Activated naive CD4-positive, alpha-beta T cell treated with anti-CD3 and anti-CD28 coated beads, Interleukin-2, amount 50 U/mL, for 72 hours (primary cell): ENCODE measurements around the gene SLC22A23. TPM values are rescaled to one million over a fixed set of nuclear protein-coding genes. Genes with fewer than 3 reads are reported as not detected.

Source experiments
- ATAC-seq, 2 donors: fragments of 150-1000 bp; cut with Tn5 transposase; 2 replicates each; pipeline ENCODE4 v1.10.0; 2021; ENCODE audit warnings: mild to moderate bottlenecking in 2 of 2, moderate library complexity in 2 of 2
- DNase-seq, 2 donors: peaks; one replicate each; pipeline ENCODE4 v3.0.0; 2021 to 2022; ENCODE audit warnings: low spot score in 2 of 2
- H3K27ac Mint-ChIP-seq, 2 donors: one replicate each; pipeline ENCODE4 v1.8.0; 2022; ENCODE audit warnings: mild to moderate bottlenecking in 2 of 2, mixed read lengths in 2 of 2
- H3K36me3 Mint-ChIP-seq, 2 donors: one replicate each; pipeline ENCODE4 v1.8.0; 2022; ENCODE audit warnings: mixed read lengths in 2 of 2
- H3K9me3 Mint-ChIP-seq, 2 donors: one replicate each; pipeline ENCODE4 v1.8.0; 2022; ENCODE audit warnings: mixed read lengths in 2 of 2
- total RNA-seq, 2 donors: library from RNA; stranded (reverse); gene quantifications; one replicate each; pipeline ENCODE4 v1.2.3, GENCODE V29; 2022

The SLC22A23 gene
- total RNA-seq, 2 donors from 2014 or later, result 0.27 to 0.72 TPM

GRCh38 chr6:3432416-3432815 is 24.4 kb downstream of the SLC22A23 start:
- H3K27ac Mint-ChIP-seq, result no peak overlapping the region
- no peaks in the 10 kb centered on the region for H3K36me3 Mint-ChIP-seq
- no peak for DNase-seq
- ATAC-seq, result no peak
- H3K9me3 Mint-ChIP-seq, result no peaks in the 10 kb centered on the region

GRCh38 chr6:3431994-3432393 is 24.9 kb downstream of the SLC22A23 start:
- ATAC-seq (no peak), DNase-seq (no peak)
- no peaks in the 10 kb centered on the region for H3K36me3 Mint-ChIP-seq
- no peaks in the 10 kb centered on the region for H3K9me3 Mint-ChIP-seq
- no peak overlapping the region for H3K27ac Mint-ChIP-seq

- DNase-seq (no peak), ATAC-seq (no peak)
- Mint-ChIP-seq H3K9me3 (no peaks in the 10 kb centered on the region), H3K27ac (no peak overlapping the region), H3K36me3 (no peaks in the 10 kb centered on the region)
Measured at GRCh38 chr6:3429211-3429610, 27.6 kb downstream of the SLC22A23 start.

GRCh38 chr6:3428700-3429099 is 28.1 kb downstream of the SLC22A23 start:
- ATAC-seq (no peak), DNase-seq (no peak)
- H3K36me3 Mint-ChIP-seq, result no peaks in the 10 kb centered on the region
- H3K27ac Mint-ChIP-seq, result no peak overlapping the region
- H3K9me3 Mint-ChIP-seq, result no peaks in the 10 kb centered on the region

GRCh38 chr6:3428247-3428646 is 28.6 kb downstream of the SLC22A23 start:
- DNase-seq, result no peak
- no peak overlapping the region for H3K27ac Mint-ChIP-seq
- ATAC-seq, result no peak
- H3K36me3 Mint-ChIP-seq, result no peaks in the 10 kb centered on the region
- no peaks in the 10 kb centered on the region for H3K9me3 Mint-ChIP-seq

- no peak for ATAC-seq
- Mint-ChIP-seq H3K36me3 (no peaks in the 10 kb centered on the region), H3K9me3 (no peaks in the 10 kb centered on the region), H3K27ac (no peak overlapping the region)
- no peak for DNase-seq
Measured at GRCh38 chr6:3427687-3428085, 29.2 kb downstream of the SLC22A23 start.

- Mint-ChIP-seq H3K9me3 (no peaks in the 10 kb centered on the region), H3K36me3 (no peaks in the 10 kb centered on the region), H3K27ac (no peak overlapping the region)
- DNase-seq, result no peak
- ATAC-seq, result no peak
Measured at GRCh38 chr6:3426927-3427686, 29.7 kb downstream of the SLC22A23 start.

- Mint-ChIP-seq H3K36me3 (no peaks in the 10 kb centered on the region), H3K9me3 (no peaks in the 10 kb centered on the region), H3K27ac (no peak overlapping the region)
- ATAC-seq, result no peak
- DNase-seq, result no peak
Measured at GRCh38 chr6:3426091-3426926, 30.5 kb downstream of the SLC22A23 start.

GRCh38 chr6:3425574-3425973 is 31.3 kb downstream of the SLC22A23 start:
- no peak for ATAC-seq
- H3K27ac Mint-ChIP-seq, result no peak overlapping the region
- no peaks in the 10 kb centered on the region for H3K9me3 Mint-ChIP-seq
- no peaks in the 10 kb centered on the region for H3K36me3 Mint-ChIP-seq
- DNase-seq, result no peak

- Mint-ChIP-seq H3K27ac (peak overlapping the region in 1 of 2 donors; percentile 22), H3K9me3 (no peaks in the 10 kb centered on the region), H3K36me3 (no peaks in the 10 kb centered on the region)
- DNase-seq (no peak), ATAC-seq (no peak)
Measured at GRCh38 chr6:3424185-3424927, 32.5 kb downstream of the SLC22A23 start.

- ATAC-seq, result no peak
Measured at GRCh38 chr6:3423439-3424184, 33.2 kb downstream of the SLC22A23 start.

GRCh38 chr6:3422435-3423070 is 34.3 kb downstream of the SLC22A23 start:
- no peaks in the 10 kb centered on the region for H3K36me3 Mint-ChIP-seq
- no peak overlapping the region for H3K27ac Mint-ChIP-seq
- DNase-seq, result no peak
- ATAC-seq, result no peak
- no peaks in the 10 kb centered on the region for H3K9me3 Mint-ChIP-seq

More at GRCh38 chr6:3423439-3424184, 33.2 kb downstream of the SLC22A23 start:
- H3K9me3 Mint-ChIP-seq, result no peaks in the 10 kb centered on the region
- DNase-seq, result no peak
- H3K36me3 Mint-ChIP-seq, result no peaks in the 10 kb centered on the region
- H3K27ac Mint-ChIP-seq, result no peak overlapping the region

GRCh38 chr6:3421791-3422434 is 34.9 kb downstream of the SLC22A23 start:
- Mint-ChIP-seq H3K9me3 (no peaks in the 10 kb centered on the region), H3K36me3 (no peaks in the 10 kb centered on the region), H3K27ac (no peak overlapping the region)
- no peak for DNase-seq
- ATAC-seq, result no peak

GRCh38 chr6:3421143-3421542 is 35.7 kb downstream of the SLC22A23 start:
- H3K36me3 Mint-ChIP-seq, result no peaks in the 10 kb centered on the region
- ATAC-seq (no peak), DNase-seq (no peak)
- H3K27ac Mint-ChIP-seq, result no peak overlapping the region
- H3K9me3 Mint-ChIP-seq, result no peaks in the 10 kb centered on the region

GRCh38 chr6:3419624-3420272 is 37.1 kb downstream of the SLC22A23 start:
- peak; percentile 48 to 49 for ATAC-seq
- no peak overlapping the region for H3K27ac Mint-ChIP-seq
- DNase-seq, result no peak
- H3K9me3 Mint-ChIP-seq, result no peaks in the 10 kb centered on the region
- H3K36me3 Mint-ChIP-seq, result no peaks in the 10 kb centered on the region
